Measurements from ENCODE around the gene GTF2A1L. TPM values are rescaled to one million over a fixed set of nuclear protein-coding genes. Genes with fewer than 3 reads are reported as not detected.
A peak's percentile ranks its signal among the peaks of the same experiment; 100 is the strongest.
"Not testable (repeated sequence)": the region's sequence is repeated elsewhere in the genome, so short reads cannot be mapped to it uniquely, and the experiment has no call there.

Gene GTF2A1L
- total RNA-seq, 1 donor = 4.7 TPM

DNA sequence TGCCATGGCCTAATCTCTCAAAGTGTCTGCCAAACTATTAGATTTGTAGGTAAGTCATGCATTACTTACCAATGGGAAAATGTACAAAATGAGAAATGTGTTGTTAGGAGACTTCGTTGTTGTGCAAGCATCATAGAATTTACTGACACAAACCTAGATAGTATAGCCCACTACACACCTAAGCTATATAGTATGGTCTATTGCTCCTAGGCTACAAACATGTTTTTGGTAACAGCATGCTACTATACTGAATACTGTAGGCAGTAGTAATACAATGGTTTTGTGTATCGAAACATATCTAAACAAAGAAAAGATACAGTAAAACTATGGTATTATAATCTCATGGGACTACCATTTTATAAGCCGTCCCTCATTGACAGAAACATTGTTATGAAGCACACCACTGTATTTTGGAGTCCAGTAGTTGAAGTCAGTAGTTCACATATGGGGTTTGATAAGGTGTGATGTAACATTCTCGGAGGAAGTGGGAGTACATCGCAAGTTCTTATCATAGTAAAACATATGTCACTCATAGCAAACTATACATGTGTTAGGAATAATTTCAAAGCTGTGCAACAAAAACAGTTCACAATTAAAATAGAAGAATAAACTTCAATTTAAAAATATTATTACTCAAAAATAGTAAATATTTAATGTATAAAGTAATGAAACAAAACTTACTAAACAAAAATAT is 12.0 kb upstream of the GTF2A1L start:
- no peak for DNase-seq (ENCODE audit: low read depth)
- H3K4me3 ChIP-seq (ENCODE audit: low read depth, low read length) = no peak overlapping the region
- TF ChIP-seq, protein P1, sequence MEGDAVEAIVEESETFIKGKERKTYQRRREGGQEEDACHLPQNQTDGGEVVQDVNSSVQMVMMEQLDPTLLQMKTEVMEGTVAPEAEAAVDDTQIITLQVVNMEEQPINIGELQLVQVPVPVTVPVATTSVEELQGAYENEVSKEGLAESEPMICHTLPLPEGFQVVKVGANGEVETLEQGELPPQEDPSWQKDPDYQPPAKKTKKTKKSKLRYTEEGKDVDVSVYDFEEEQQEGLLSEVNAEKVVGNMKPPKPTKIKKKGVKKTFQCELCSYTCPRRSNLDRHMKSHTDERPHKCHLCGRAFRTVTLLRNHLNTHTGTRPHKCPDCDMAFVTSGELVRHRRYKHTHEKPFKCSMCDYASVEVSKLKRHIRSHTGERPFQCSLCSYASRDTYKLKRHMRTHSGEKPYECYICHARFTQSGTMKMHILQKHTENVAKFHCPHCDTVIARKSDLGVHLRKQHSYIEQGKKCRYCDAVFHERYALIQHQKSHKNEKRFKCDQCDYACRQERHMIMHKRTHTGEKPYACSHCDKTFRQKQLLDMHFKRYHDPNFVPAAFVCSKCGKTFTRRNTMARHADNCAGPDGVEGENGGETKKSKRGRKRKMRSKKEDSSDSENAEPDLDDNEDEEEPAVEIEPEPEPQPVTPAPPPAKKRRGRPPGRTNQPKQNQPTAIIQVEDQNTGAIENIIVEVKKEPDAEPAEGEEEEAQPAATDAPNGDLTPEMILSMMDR (IDR thresholded peaks at IDR 0.05; ENCODE audit: insufficient read depth, low read depth, low read length) = no peak

DNA sequence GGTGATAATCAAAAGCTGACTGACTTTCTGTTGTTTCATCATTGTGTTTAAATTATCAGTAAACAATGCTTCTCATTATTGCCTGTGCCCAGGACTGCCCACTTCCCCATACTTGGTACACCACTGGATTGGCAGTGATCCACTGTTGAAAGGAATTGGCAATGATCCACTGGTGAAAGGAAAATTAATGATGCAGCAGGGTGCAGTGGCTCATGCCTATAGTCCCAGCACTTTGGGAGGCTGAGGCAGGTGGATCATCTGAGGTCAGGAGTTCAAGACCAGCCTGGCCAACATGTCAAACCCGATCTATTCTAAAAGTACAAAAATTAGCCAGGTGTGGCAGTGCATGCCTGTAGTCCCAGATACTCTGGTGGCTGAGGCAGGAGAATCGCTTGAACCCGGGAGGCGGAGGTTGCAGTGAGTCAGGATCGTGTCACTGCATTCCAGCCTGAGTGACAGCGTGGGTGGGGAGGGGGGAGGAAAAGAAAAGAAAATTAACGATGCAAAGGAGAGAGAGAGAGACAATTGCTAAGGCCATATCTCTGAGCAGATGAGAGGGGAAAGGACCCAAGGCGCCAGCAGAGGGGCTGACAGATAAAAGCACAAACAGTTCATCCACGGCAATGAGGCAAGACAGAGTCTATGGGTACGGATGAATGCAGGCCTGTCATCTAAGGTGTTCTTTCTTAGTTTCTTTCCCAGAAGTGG is 10.2 kb upstream of the GTF2A1L start:
- H3K4me3 ChIP-seq (ENCODE audit: low read depth, low read length) = no peak overlapping the region
- TF ChIP-seq, protein P1 (IDR thresholded peaks at IDR 0.05; ENCODE audit: insufficient read depth, low read depth, low read length) = no peak
- DNase-seq (ENCODE audit: low read depth) = no peak

DNA sequence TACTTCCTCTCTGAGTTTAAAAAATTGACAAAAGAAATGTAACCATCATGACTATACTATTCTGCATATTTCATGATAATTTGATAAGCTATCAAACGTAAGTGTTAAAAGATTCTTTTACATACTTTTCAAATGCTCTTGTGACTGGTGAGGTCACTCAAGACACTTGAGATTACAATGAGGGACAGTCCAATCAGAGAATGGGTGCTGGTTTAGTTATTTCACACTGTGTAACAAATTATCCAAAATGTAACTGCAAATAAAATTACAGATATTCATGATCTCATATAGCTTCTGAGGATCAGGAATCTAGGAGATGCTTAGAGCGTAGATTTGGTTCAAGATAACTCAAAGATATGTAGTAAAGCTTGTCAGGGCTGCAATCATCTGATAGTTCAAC is 4.4 kb upstream of the GTF2A1L start:
- TF ChIP-seq, protein P1 (IDR thresholded peaks at IDR 0.05; ENCODE audit: insufficient read depth, low read depth, low read length) = no peak
- no peak overlapping the region for H3K4me3 ChIP-seq (ENCODE audit: low read depth, low read length)
- DNase-seq (ENCODE audit: low read depth) = no peak

DNA sequence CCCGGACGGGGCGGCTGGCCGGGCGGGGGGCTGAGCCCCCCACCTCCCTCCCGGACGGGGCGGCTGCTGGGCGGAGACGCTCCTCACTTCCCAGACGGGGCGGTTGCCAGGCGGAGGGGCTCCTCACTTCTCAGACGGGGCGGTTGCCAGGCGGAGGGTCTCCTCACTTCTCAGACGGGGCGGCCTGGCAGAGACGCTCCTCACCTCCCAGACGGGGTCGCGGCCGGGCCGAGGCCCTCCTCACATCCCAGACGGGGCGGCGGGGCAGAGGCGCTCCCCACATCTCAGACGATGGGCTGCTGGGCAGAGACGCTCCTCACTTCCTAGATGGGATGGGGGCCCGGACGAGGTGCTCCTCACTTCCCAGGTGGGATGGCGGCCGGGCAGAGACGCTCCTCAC is 3.1 kb upstream of the GTF2A1L start:
- not testable (repeated sequence) for H3K4me3 ChIP-seq (ENCODE audit: low read depth, low read length); DNase-seq (ENCODE audit: low read depth)

DNA sequence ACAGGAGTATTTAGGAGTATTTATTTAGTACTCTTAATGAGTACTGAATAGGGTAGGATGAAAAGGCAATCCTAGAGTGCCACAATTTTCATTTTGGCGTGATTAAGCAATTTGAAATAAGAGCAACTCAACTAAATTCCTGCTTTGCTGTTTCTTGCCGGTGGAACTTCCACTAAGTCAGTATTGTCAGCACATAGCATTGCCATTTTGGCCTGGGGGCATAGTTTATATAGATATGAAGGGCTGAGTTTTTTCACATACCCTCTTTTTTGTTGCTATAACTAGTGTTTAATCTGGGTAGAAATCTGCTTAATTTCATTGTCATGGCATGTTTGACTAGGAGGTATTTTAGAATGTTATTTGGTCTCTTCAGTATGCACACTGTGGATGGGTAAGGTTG is 1.9 kb downstream of the GTF2A1L start:
- DNase-seq (ENCODE audit: low read depth) = no peak
- TF ChIP-seq, protein P1 (IDR thresholded peaks at IDR 0.05; ENCODE audit: insufficient read depth, low read depth, low read length) = no peak
- H3K4me3 ChIP-seq (ENCODE audit: low read depth, low read length) = no peak overlapping the region

DNA sequence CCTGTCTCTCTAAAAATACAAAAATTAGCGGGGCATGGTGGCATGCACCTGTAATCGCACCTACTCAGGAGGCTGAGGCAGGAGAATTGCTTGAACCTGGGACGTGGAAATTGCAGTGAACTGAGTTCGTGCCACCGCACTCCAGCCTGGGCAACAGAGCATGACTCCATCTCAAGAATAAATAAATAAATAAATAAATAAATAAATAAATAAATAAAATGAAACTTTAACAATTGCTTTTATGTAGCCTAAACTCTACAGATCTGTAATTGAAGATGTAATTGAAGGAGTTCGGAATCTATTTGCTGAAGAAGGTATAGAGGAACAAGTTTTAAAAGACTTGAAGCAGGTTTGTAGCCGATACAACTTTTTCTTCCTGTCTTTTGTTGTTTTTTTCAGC is 2.9 kb downstream of the GTF2A1L start:
- H3K4me3 ChIP-seq (ENCODE audit: low read depth, low read length) = no peak overlapping the region
- TF ChIP-seq, protein P1 (IDR thresholded peaks at IDR 0.05; ENCODE audit: insufficient read depth, low read depth, low read length) = no peak
- no peak for DNase-seq (ENCODE audit: low read depth)

DNA sequence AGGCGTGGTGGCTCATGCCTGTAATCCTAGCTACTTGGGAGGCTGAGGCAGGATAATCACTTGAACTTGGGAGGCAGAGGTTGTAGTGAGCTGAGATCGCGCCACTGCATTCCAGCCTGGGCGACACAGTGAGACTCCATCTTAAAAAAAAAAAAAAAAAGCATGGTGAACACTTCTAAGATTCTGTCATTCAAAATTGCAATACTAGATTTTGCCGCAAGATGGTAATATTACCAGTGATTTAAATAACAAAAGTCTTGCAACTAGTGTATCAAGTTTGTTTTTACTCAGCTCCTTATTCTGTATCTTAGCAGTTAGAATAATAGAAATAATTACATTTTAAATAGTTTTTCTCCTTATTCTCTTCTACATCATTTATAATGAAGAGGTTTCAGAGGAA is 5.0 kb downstream of the GTF2A1L start:
- not testable (repeated sequence) for H3K4me3 ChIP-seq (ENCODE audit: low read depth, low read length); DNase-seq (ENCODE audit: low read depth)

DNA sequence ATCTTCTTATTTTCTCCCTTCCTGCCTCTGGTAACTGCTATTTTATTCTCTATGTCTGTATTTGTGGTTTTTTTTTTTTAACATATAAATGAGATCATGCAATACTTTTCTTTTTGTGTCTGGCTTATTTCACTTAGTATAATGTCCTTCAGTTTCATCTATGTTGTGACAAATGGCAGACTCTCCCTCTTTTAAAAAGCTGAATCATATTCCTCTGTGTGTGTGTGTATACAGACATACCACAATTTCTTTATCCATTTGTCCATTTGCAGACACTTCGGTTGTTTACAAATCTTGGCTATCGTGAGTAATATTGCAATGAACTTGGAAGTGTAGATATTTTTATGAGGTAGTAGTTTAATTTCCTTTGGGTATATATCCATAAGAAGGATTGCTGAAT is 7.0 kb downstream of the GTF2A1L start:
- peak; percentile 59 for DNase-seq (ENCODE audit: low read depth)
- TF ChIP-seq, protein P1 (IDR thresholded peaks at IDR 0.05; ENCODE audit: insufficient read depth, low read depth, low read length) = no peak
- H3K4me3 ChIP-seq (ENCODE audit: low read depth, low read length) = no peak overlapping the region
